HFF-Myc (cell line): ENCODE data around the gene DHX8.

Experiments used
- DNase-seq: peaks from one replicate; pipeline ENCODE4 v3.0.0-alpha.2; 2011; ENCODE audit warnings: low read depth; ENCODE audit errors: extremely low read depth
- H3K4me3 ChIP-seq: replicated peaks from 2 replicates; pipeline ENCODE4 v1.5.1; 2011; ENCODE audit warnings: low read depth, mild to moderate bottlenecking, control low read depth, low read length
- CTCF ChIP-seq: IDR thresholded peaks from 2 replicates; pipeline ENCODE4 v1.5.1; 2012; ENCODE audit warnings: mild to moderate bottlenecking, low read depth, low read length, control low read depth; ENCODE audit errors: missing control alignments

DHX8 gene

GRCh38 chr17:43526886-43527648 is 43.3 kb downstream of the DHX8 start:
- DNase-seq: no peak
- TF ChIP-seq CTCF: no peak
- no peak overlapping the region for H3K4me3 ChIP-seq

- TF ChIP-seq CTCF: no peak
- no peak overlapping the region for H3K4me3 ChIP-seq
- DNase-seq: no peak
Observed at GRCh38 chr17:43528319-43528987, 44.7 kb downstream of the DHX8 start.

- TF ChIP-seq CTCF: no peak
- DNase-seq: no peak
- H3K4me3 ChIP-seq: no peak overlapping the region
Observed at GRCh38 chr17:43528988-43529814, 45.4 kb downstream of the DHX8 start.

DNA sequence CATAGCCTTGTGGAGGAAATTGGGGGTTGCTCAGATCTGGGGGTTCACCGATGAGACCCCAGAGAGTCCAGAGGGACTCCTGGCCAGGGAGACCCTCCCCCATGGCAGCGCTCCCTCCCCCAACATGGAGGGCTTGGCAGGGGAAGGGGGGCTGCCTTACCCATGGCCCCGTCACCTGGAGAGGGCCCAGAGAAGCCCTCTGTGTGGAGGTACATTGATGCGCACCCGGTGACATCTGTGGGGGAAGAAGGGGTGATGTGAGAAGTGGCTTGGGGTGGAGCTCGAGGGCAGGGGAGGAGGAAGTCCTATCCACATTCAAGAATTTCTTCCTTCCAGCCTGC is 46.1 kb downstream of the DHX8 start:
- H3K4me3 ChIP-seq: no peak overlapping the region
- TF ChIP-seq CTCF: no peak
- DNase-seq: no peak

GRCh38 chr17:43530288-43531081 is 46.7 kb downstream of the DHX8 start:
- H3K4me3 ChIP-seq: no peak overlapping the region
- no peak for TF ChIP-seq CTCF
- DNase-seq: peak; percentile 94

- no peak for TF ChIP-seq CTCF
- DNase-seq: no peak
- H3K4me3 ChIP-seq: no peak overlapping the region
Observed at GRCh38 chr17:43531082-43531378, 47.3 kb downstream of the DHX8 start.
